ENCODE measurements around the gene SCARB1. TPM values are rescaled to one million over a fixed set of nuclear protein-coding genes. Genes with fewer than 3 reads are reported as not detected.

SCARB1 gene
- total and polyA plus RNA-seq, 2 donors (not counting 3 experiments of a cell fraction or from before 2014, with no cell fraction given), result 125 to 141 TPM

GRCh38 chr12:124812979-124813378 is 50.7 kb downstream of the SCARB1 start:
- Histone ChIP-seq H3K9me3 (replicated peaks; ENCODE audit: control insufficient read depth, insufficient read depth, low read length) (no peaks in the 10 kb centered on the region), H3K4me1 (ENCODE audit: control insufficient read depth, extremely low read depth, insufficient read depth, low read length) (no peaks in the 10 kb centered on the region), H2AFZ (ENCODE audit: low read depth, low read length) (no peak overlapping the region), H3K79me2 (ENCODE audit: control insufficient read depth, insufficient read depth, low read length) (no peaks in the 10 kb centered on the region), H3K4me3 (replicated peaks in 1 of 3; ENCODE audit: insufficient read depth in 1 of 3, low read depth in 1 of 3, low read length in 3 of 3) (no peak overlapping the region), H4K20me1 (replicated peaks; ENCODE audit: control insufficient read depth, extremely low read depth, insufficient read depth, low read length) (no peaks in the 10 kb centered on the region), H3K4me2 (ENCODE audit: insufficient read depth, low read length) (no peak overlapping the region), H3K36me3 (ENCODE audit: control insufficient read depth in 2 of 2, extremely low read depth in 1 of 2, insufficient read depth in 2 of 2, low read length in 2 of 2) (peaks cover 0 to 12% of the 10 kb centered on the region in 2 experiments), H3K27ac (ENCODE audit: insufficient read depth, low read depth, low read length) (no peak overlapping the region), H3K9ac (replicated peaks; ENCODE audit: extremely low read depth, insufficient read depth, low read length) (no peak overlapping the region), H3K27me3 (ENCODE audit: control insufficient read depth in 2 of 2, insufficient read depth in 2 of 2, low read length in 2 of 2) (no peaks in the 10 kb centered on the region), H3K9me1 (replicated peaks; ENCODE audit: control insufficient read depth, extremely low read depth, insufficient read depth, low read length) (no peaks in the 10 kb centered on the region)
- DNase-seq (ENCODE audit: low read depth, low spot score) (no peak), FAIRE-seq (no peak)
- TF ChIP-seq GATA2 (IDR thresholded peaks at IDR 0.05; ENCODE audit: insufficient read depth, insufficient read length, low read depth, low read length) (no peak), POLR2A (IDR thresholded peaks at IDR 0.05; ENCODE audit: low read depth, low read length) (no peak), FOS (IDR thresholded peaks at IDR 0.05; ENCODE audit: borderline replicate concordance, insufficient read depth, low read length) (no peak), CTCF (IDR thresholded peaks at IDR 0.05; ENCODE audit: extremely low read depth in 1 of 2, insufficient read depth in 1 of 2, low read depth in 1 of 2, low read length in 2 of 2) (no peak), EZH2 (IDR thresholded peaks at IDR 0.05; ENCODE audit: borderline replicate concordance, low read depth, low read length, severe bottlenecking) (no peak), JUN (IDR thresholded peaks at IDR 0.05; ENCODE audit: borderline replicate concordance, insufficient read depth, insufficient read length, low read depth) (no peak), POLR2AphosphoS5 (IDR thresholded peaks at IDR 0.05; ENCODE audit: insufficient read depth, low read depth, low read length) (no peak), MYC (IDR thresholded peaks at IDR 0.05; ENCODE audit: low read depth, low read length) (no peak), MAX (IDR thresholded peaks at IDR 0.05; ENCODE audit: insufficient read depth, insufficient read length) (no peak)
- BruUV-seq (replicated peaks), result no TSS peak
- dilution Hi-C loops (cut with MboI; ENCODE audit: extremely low pct_ligation_motif_present, low sequenced_read_pairs), result no loop called here
- CTCF ChIA-PET, result no interaction called here
- POLR2A ChIA-PET, result no interaction called here
- intact Hi-C loops (cut with micrococcal nuclease), result no loop called here
